Fibroblast of lung (primary cell): ENCODE results near the gene DRD2.

Experiments
- EZH2 ChIP-seq: IDR thresholded peaks from 2 replicates; pipeline ENCODE4 v1.5.1; 2012; ENCODE audit warnings: low read length, control low read depth, mild to moderate bottlenecking; ENCODE audit errors: missing control alignments
- TF ChIP-seq, protein P1 (sequence below), 2 donors: IDR thresholded peaks in 1 of 2; conservative IDR thresholded peaks in 1 of 2; 1 replicate in 1 of 2; 2 replicates in 1 of 2; pipeline ENCODE4 v1.5.1; 2011 to 2012; ENCODE audit warnings: low read length in 2 of 2, control low read depth in 1 of 2, inconsistent platforms in 1 of 2, low read depth in 1 of 2, mild to moderate bottlenecking in 1 of 2

DNA sequence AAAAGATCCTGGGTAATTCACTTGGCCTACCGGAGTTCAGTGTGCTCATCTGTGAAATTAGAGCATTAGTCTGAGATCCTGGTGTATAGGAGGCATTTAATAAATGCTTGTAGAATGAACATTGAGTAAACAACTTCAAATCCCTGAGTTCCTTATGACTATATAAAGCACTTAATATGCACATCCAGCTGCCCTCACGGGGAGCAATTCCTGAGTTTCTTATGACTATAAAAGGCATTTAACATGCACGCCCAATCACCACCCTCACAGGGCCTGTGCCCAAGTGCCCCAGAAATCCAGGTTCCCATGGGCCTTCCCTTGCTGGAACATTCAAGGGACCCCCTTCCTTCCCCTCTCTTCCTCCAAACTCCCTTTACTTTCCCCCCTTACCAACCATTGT, 13.6 kb downstream of the DRD2 start:
- TF ChIP-seq, protein P1, sequence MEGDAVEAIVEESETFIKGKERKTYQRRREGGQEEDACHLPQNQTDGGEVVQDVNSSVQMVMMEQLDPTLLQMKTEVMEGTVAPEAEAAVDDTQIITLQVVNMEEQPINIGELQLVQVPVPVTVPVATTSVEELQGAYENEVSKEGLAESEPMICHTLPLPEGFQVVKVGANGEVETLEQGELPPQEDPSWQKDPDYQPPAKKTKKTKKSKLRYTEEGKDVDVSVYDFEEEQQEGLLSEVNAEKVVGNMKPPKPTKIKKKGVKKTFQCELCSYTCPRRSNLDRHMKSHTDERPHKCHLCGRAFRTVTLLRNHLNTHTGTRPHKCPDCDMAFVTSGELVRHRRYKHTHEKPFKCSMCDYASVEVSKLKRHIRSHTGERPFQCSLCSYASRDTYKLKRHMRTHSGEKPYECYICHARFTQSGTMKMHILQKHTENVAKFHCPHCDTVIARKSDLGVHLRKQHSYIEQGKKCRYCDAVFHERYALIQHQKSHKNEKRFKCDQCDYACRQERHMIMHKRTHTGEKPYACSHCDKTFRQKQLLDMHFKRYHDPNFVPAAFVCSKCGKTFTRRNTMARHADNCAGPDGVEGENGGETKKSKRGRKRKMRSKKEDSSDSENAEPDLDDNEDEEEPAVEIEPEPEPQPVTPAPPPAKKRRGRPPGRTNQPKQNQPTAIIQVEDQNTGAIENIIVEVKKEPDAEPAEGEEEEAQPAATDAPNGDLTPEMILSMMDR (conservative IDR thresholded peaks at IDR 0.05 in 1 of 2, IDR thresholded peaks at IDR 0.05 in 1 of 2; ENCODE audit: low read depth in 1 of 2, low read length in 2 of 2): no peak
- no peak for TF ChIP-seq EZH2
